GM23338 (cell line): Measurements from ENCODE around the gene SYNE1. TPM values are rescaled to one million over a fixed set of nuclear protein-coding genes. Genes with fewer than 3 reads are reported as not detected.

Experiments used
- ATAC-seq: fragments of 200-7000 bp; cut with Tn5 transposase; 3 replicates; pipeline ENCODE4 v1.9.1; 2020
- DNase-seq: peaks from one replicate; pipeline ENCODE4 v3.0.0-alpha.2; 2015; ENCODE audit warnings: low spot score
- H2AFZ ChIP-seq: fragments of 200-600 bp; sonication (generic); 2 replicates; pipeline ENCODE4 v1.8.0; 2016; ENCODE audit warnings: antibody characterized with exemption, mild to moderate bottlenecking, moderate library complexity
- H3F3A ChIP-seq: fragments of 200-600 bp; sonication (generic); replicated peaks from 2 replicates; pipeline ENCODE4 v1.8.0; 2017; ENCODE audit warnings: antibody characterized with exemption, mixed run types, low read depth
- H3K27ac ChIP-seq: fragments of 200-600 bp; sonication (generic); 2 replicates; pipeline ENCODE4 v1.6.1; 2016; ENCODE audit warnings: low read depth
- H3K27me3 ChIP-seq: fragments of 200-600 bp; sonication (generic); 2 replicates; pipeline ENCODE4 v1.8.0; 2016; ENCODE audit warnings: mild to moderate bottlenecking, mixed run types, moderate library complexity; ENCODE audit not compliant: insufficient read depth
- H3K36me3 ChIP-seq: fragments of 200-600 bp; sonication (generic); 2 replicates; pipeline ENCODE4 v1.8.0; 2016; ENCODE audit warnings: mild to moderate bottlenecking; ENCODE audit not compliant: insufficient read depth
- H3K4me1 ChIP-seq: fragments of 200-600 bp; sonication (generic); 2 replicates; pipeline ENCODE4 v1.8.0; 2016; ENCODE audit warnings: mild to moderate bottlenecking, moderate library complexity; ENCODE audit not compliant: insufficient read depth
- H3K4me2 ChIP-seq: fragments of 200-600 bp; sonication (generic); 2 replicates; pipeline ENCODE4 v1.7.1; 2017; ENCODE audit warnings: mixed run types
- H3K4me3 ChIP-seq: fragments of 200-600 bp; sonication (generic); 2 replicates; pipeline ENCODE4 v1.6.1; 2016; ENCODE audit warnings: mixed run types
- H3K79me2 ChIP-seq: fragments of 200-600 bp; sonication (generic); replicated peaks from 2 replicates; pipeline ENCODE4 v1.8.0; 2017; ENCODE audit warnings: mild to moderate bottlenecking; ENCODE audit not compliant: insufficient read depth
- H3K9me2 ChIP-seq: fragments of 200-600 bp; sonication (generic); 2 replicates; pipeline ENCODE4 v1.8.0; 2017; ENCODE audit not compliant: insufficient read depth
- H4K20me1 ChIP-seq: fragments of 200-600 bp; sonication (generic); replicated peaks from 2 replicates; pipeline ENCODE4 v1.8.0; 2017; ENCODE audit warnings: mild to moderate bottlenecking; ENCODE audit not compliant: insufficient read depth
- H3K27ac Mint-ChIP-seq: 2 replicates; pipeline ENCODE4 v1.8.0; 2020; ENCODE audit warnings: inconsistent platforms, mild to moderate bottlenecking, moderate library complexity, mixed read lengths
- H3K27me3 Mint-ChIP-seq: 3 replicates; pipeline ENCODE4 v1.8.0; 2022; ENCODE audit warnings: low read depth, mild to moderate bottlenecking, moderate library complexity, mixed read lengths, inconsistent platforms; ENCODE audit not compliant: insufficient read depth, poor library complexity
- H3K36me3 Mint-ChIP-seq: 3 replicates; pipeline ENCODE4 v1.8.0; 2021; ENCODE audit warnings: low read depth, mild to moderate bottlenecking, inconsistent platforms, moderate library complexity, mixed read lengths
- H3K4me1 Mint-ChIP-seq: 3 replicates; pipeline ENCODE4 v1.8.0; 2020; ENCODE audit warnings: mild to moderate bottlenecking, inconsistent platforms, mixed read lengths
- H3K4me3 Mint-ChIP-seq: 3 replicates; pipeline ENCODE4 v1.8.0; 2021; ENCODE audit warnings: moderate library complexity, mild to moderate bottlenecking, inconsistent platforms, mixed read lengths
- H3K9me3 Mint-ChIP-seq: 3 replicates; pipeline ENCODE4 v1.8.0; 2020; ENCODE audit warnings: moderate library complexity, mild to moderate bottlenecking, inconsistent platforms, mixed read lengths
- CREB1 ChIP-seq: fragments of 250-450 bp; sonication (Bioruptor Pico); IDR thresholded peaks from 2 replicates; pipeline ENCODE4 v1.5.0; 2020; ENCODE audit warnings: low read depth, mild to moderate bottlenecking, moderate library complexity
- EZH2phosphoT487 ChIP-seq: fragments of 200-600 bp; sonication (generic); IDR thresholded peaks from one replicate; pipeline ENCODE4 v1.8.1; 2018; ENCODE audit warnings: antibody characterized with exemption; ENCODE audit not compliant: unreplicated experiment
- JUNB ChIP-seq: IDR thresholded peaks from one replicate; pipeline ENCODE4 v1.6.1; 2016; ENCODE audit warnings: antibody characterized with exemption; ENCODE audit not compliant: unreplicated experiment
- NANOG ChIP-seq: IDR thresholded peaks from 2 replicates; pipeline ENCODE4 v1.6.1; 2016; ENCODE audit warnings: antibody characterized with exemption, borderline replicate concordance
- POLR2AphosphoS5 ChIP-seq: IDR thresholded peaks from 2 replicates; pipeline ENCODE4 v1.6.1; 2016; ENCODE audit warnings: antibody characterized with exemption, low read depth
- STAT1 ChIP-seq: IDR thresholded peaks from one replicate; pipeline ENCODE4 v1.6.1; 2016; ENCODE audit warnings: antibody characterized with exemption; ENCODE audit not compliant: unreplicated experiment
- ZNF114 ChIP-seq: fragments of 250-450 bp; sonication (Bioruptor Pico); IDR thresholded peaks from 2 replicates; pipeline ENCODE4 v1.5.0; 2020; ENCODE audit warnings: mild to moderate bottlenecking, moderate library complexity
- ZNF331 ChIP-seq: fragments of 250-450 bp; sonication (Bioruptor Pico); IDR thresholded peaks from 2 replicates; pipeline ENCODE4 v1.5.0; 2020; ENCODE audit warnings: low read depth, mild to moderate bottlenecking, moderate library complexity
- polyA plus RNA-seq: library from polyadenylated mRNA; unstranded; fragments of >200 nt; fragmentation: Nextera tagmentation; extraction: Ambion mirVana; gene quantifications from 2 replicates; pipeline ENCODE4 v1.2.1, GENCODE V29; 2016
- total RNA-seq: library from RNA; depleted of rRNA; stranded (reverse); fragments of >200 nt; shearing (Covaris generic); gene quantifications from 2 replicates; pipeline ENCODE4 v1.2.3, GENCODE V29; 2014
- TF ChIP-seq, protein P1 (sequence below), 2 experiments: fragments of 200-600 bp in 1 of 2; sonication (generic) in 1 of 2; conservative IDR thresholded peaks; 2 replicates each; pipeline versions ENCODE4 v1.5.1 to v1.6.1; 2016 to 2017; ENCODE audit warnings: antibody characterized with exemption in 2 of 2, low read depth in 2 of 2, mild to moderate bottlenecking in 2 of 2, moderate library complexity in 1 of 2
- TF ChIP-seq, protein P2 (sequence below): IDR thresholded peaks from one replicate; pipeline ENCODE4 v1.6.1; 2018; ENCODE audit warnings: antibody characterized with exemption; ENCODE audit not compliant: unreplicated experiment
- TF ChIP-seq, protein P3 (sequence below): IDR thresholded peaks from 2 replicates; pipeline ENCODE4 v1.6.1; 2016; ENCODE audit warnings: antibody characterized with exemption

The SYNE1 gene
- total and polyA plus RNA-seq, 2 experiments from 2014 or later: 3.9 to 13.6 TPM

DNA sequence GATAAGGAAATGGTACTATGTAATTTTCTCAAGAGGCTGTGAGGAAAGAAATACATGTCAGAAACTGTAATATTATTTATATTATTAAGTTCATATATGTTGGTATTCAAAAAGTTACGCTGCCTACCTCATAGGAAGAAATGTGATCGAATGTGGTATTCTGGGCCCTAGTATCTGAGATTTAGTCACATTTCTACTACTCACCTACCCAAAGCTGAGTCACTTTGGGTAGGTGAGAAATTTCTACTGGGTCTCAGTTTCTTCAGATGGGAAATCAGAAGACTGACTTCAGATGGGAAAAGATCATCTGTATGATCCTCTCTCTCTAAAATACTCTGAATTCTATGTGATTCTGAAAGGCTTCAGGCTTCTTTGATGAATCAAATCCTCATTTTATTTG, 411.0 kb downstream of the SYNE1 start:
- H3K4me1 Mint-ChIP-seq: no peaks in the 10 kb centered on the region
- Histone ChIP-seq H4K20me1 (no peaks in the 10 kb centered on the region), H3K36me3 (peaks cover 15% of the 10 kb centered on the region), H2AFZ (no peak overlapping the region), H3K4me1 (no peaks in the 10 kb centered on the region), H3K79me2 (no peaks in the 10 kb centered on the region), H3K9me2 (no peaks in the 10 kb centered on the region), H3K27ac (no peak overlapping the region), H3K27me3 (no peaks in the 10 kb centered on the region), H3K4me3 (no peak overlapping the region), H3K4me2 (no peak overlapping the region), H3F3A (no peaks in the 10 kb centered on the region)
- H3K4me3 Mint-ChIP-seq: no peak overlapping the region
- H3K27me3 Mint-ChIP-seq: peaks cover 4% of the 10 kb centered on the region
- no peak overlapping the region for H3K27ac Mint-ChIP-seq
- peaks cover 22% of the 10 kb centered on the region for H3K36me3 Mint-ChIP-seq
- TF ChIP-seq CREB1 (no peak), STAT1 (no peak), JUNB (no peak), ZNF114 (CRISPR knock-in tag) (no peak)
- TF ChIP-seq, protein P1, sequence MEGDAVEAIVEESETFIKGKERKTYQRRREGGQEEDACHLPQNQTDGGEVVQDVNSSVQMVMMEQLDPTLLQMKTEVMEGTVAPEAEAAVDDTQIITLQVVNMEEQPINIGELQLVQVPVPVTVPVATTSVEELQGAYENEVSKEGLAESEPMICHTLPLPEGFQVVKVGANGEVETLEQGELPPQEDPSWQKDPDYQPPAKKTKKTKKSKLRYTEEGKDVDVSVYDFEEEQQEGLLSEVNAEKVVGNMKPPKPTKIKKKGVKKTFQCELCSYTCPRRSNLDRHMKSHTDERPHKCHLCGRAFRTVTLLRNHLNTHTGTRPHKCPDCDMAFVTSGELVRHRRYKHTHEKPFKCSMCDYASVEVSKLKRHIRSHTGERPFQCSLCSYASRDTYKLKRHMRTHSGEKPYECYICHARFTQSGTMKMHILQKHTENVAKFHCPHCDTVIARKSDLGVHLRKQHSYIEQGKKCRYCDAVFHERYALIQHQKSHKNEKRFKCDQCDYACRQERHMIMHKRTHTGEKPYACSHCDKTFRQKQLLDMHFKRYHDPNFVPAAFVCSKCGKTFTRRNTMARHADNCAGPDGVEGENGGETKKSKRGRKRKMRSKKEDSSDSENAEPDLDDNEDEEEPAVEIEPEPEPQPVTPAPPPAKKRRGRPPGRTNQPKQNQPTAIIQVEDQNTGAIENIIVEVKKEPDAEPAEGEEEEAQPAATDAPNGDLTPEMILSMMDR (conservative IDR thresholded peaks at IDR 0.05; ENCODE audit: low read depth in 2 of 2): no peak
- TF ChIP-seq, protein P2, sequence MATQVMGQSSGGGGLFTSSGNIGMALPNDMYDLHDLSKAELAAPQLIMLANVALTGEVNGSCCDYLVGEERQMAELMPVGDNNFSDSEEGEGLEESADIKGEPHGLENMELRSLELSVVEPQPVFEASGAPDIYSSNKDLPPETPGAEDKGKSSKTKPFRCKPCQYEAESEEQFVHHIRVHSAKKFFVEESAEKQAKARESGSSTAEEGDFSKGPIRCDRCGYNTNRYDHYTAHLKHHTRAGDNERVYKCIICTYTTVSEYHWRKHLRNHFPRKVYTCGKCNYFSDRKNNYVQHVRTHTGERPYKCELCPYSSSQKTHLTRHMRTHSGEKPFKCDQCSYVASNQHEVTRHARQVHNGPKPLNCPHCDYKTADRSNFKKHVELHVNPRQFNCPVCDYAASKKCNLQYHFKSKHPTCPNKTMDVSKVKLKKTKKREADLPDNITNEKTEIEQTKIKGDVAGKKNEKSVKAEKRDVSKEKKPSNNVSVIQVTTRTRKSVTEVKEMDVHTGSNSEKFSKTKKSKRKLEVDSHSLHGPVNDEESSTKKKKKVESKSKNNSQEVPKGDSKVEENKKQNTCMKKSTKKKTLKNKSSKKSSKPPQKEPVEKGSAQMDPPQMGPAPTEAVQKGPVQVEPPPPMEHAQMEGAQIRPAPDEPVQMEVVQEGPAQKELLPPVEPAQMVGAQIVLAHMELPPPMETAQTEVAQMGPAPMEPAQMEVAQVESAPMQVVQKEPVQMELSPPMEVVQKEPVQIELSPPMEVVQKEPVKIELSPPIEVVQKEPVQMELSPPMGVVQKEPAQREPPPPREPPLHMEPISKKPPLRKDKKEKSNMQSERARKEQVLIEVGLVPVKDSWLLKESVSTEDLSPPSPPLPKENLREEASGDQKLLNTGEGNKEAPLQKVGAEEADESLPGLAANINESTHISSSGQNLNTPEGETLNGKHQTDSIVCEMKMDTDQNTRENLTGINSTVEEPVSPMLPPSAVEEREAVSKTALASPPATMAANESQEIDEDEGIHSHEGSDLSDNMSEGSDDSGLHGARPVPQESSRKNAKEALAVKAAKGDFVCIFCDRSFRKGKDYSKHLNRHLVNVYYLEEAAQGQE: no peak
- H3K9me3 Mint-ChIP-seq: peaks cover 17% of the 10 kb centered on the region
- DNase-seq (no peak), ATAC-seq (no peak)

DNA sequence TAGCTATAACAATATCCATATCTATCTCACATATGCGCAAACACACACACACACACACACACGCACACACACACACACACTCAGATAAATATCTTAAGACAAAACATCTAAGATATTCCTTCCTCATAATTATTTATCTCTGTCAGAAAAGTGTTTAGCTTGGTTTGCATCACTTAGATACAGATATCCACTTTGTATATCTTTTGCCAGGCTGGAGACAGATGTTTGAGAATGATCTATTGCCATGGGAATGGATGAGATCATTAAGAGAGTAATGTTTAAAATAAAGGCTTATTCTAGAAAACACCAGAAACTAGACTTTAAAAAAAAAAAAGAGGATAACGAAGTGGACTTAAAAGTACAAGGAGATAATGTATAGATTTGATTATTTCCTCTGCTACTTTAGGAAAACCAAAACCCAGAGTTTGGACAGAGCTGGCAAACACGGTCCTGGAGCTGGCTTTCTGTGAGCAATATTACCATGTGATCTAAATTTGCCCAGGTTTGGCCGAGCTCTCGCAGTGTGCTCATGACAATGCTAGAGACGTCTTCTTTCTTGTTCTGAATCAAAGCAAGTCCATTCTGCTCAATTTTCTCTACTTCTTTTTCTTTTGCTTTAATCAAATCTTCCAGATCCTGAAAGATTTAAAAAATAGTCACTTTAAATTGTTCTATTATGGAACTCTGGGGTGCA, 411.8 kb downstream of the SYNE1 start:
- Histone ChIP-seq H3K27me3 (no peaks in the 10 kb centered on the region), H3F3A (no peaks in the 10 kb centered on the region), H3K27ac (no peak overlapping the region), H3K79me2 (no peaks in the 10 kb centered on the region), H2AFZ (no peak overlapping the region), H3K4me3 (no peak overlapping the region), H3K9me2 (peaks cover under 1% of the 10 kb centered on the region; the same call in 1 of the 2 replicates), H3K4me1 (no peaks in the 10 kb centered on the region), H3K4me2 (no peak overlapping the region), H3K36me3 (peaks cover 15% of the 10 kb centered on the region), H4K20me1 (no peaks in the 10 kb centered on the region)
- peaks cover 27% of the 10 kb centered on the region for H3K36me3 Mint-ChIP-seq
- H3K4me1 Mint-ChIP-seq: no peaks in the 10 kb centered on the region
- no peak overlapping the region for H3K4me3 Mint-ChIP-seq
- H3K9me3 Mint-ChIP-seq: peaks cover 17% of the 10 kb centered on the region
- H3K27ac Mint-ChIP-seq: no peak overlapping the region
- peaks cover 4% of the 10 kb centered on the region for H3K27me3 Mint-ChIP-seq
- DNase-seq (no peak), ATAC-seq (no peak)
- TF ChIP-seq ZNF331 (CRISPR knock-in tag) (no peak), NANOG (no peak), CREB1 (no peak), ZNF114 (CRISPR knock-in tag) (no peak), JUNB (no peak), POLR2AphosphoS5 (no peak), EZH2phosphoT487 (no peak)
- TF ChIP-seq, protein P3, sequence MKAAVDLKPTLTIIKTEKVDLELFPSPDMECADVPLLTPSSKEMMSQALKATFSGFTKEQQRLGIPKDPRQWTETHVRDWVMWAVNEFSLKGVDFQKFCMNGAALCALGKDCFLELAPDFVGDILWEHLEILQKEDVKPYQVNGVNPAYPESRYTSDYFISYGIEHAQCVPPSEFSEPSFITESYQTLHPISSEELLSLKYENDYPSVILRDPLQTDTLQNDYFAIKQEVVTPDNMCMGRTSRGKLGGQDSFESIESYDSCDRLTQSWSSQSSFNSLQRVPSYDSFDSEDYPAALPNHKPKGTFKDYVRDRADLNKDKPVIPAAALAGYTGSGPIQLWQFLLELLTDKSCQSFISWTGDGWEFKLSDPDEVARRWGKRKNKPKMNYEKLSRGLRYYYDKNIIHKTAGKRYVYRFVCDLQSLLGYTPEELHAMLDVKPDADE: no peak
- TF ChIP-seq, protein P1 (conservative IDR thresholded peaks at IDR 0.05; ENCODE audit: low read depth in 2 of 2): no peak
- TF ChIP-seq, protein P2: no peak
